HepG2 (cell line): ENCODE data around the gene IARS2.

Experiments
- ERF ChIP-seq: IDR thresholded peaks from 2 replicates; pipeline ENCODE4 v1.6.1; 2018; ENCODE audit warnings: missing biosample characterization, missing genetic modification reagents
- GLI4 ChIP-seq: sonication (generic); formaldehyde crosslinking; IDR thresholded peaks from 2 replicates; pipeline ENCODE4 v1.5.1; 2020; ENCODE audit warnings: missing genetic modification reagents, mild to moderate bottlenecking, moderate library complexity, borderline replicate concordance
- JUN ChIP-seq: sonication (generic); formaldehyde crosslinking; IDR thresholded peaks from 2 replicates; pipeline ENCODE4 v1.4.0; 2020; ENCODE audit warnings: mild to moderate bottlenecking, missing genetic modification reagents
- POLR2A ChIP-seq, 2 experiments: IDR thresholded peaks; 2 replicates each; pipeline ENCODE4 v1.6.1; 2011; ENCODE audit warnings: low read depth in 2 of 2, low read length in 2 of 2, mild to moderate bottlenecking in 1 of 2, moderate library complexity in 1 of 2; ENCODE audit not compliant: insufficient read depth in 1 of 2
- ZFP37 ChIP-seq: sonication (generic); formaldehyde crosslinking; IDR thresholded peaks from 2 replicates; pipeline ENCODE4 v1.4.0; 2020; ENCODE audit warnings: missing genetic modification reagents, borderline replicate concordance
- ZNF232 ChIP-seq: sonication (generic); formaldehyde crosslinking; IDR thresholded peaks from 2 replicates; pipeline ENCODE4 v1.4.0; 2020; ENCODE audit warnings: missing genetic modification reagents, borderline replicate concordance
- ZNF274 ChIP-seq: sonication (generic); formaldehyde crosslinking; IDR thresholded peaks from 2 replicates; pipeline ENCODE4 v1.5.1; 2020; ENCODE audit warnings: mild to moderate bottlenecking, missing genetic modification reagents
- ZNF431 ChIP-seq: sonication (generic); formaldehyde crosslinking; IDR thresholded peaks from 2 replicates; pipeline ENCODE4 v1.9.0; 2022; ENCODE audit warnings: missing genetic modification reagents, low read depth, mild to moderate bottlenecking, borderline replicate concordance
- TF ChIP-seq, protein P1 (sequence below): sonication (generic); formaldehyde crosslinking; IDR thresholded peaks from 2 replicates; pipeline ENCODE4 v1.5.0; 2020; ENCODE audit warnings: mild to moderate bottlenecking, missing genetic modification reagents, moderate library complexity

DNA sequence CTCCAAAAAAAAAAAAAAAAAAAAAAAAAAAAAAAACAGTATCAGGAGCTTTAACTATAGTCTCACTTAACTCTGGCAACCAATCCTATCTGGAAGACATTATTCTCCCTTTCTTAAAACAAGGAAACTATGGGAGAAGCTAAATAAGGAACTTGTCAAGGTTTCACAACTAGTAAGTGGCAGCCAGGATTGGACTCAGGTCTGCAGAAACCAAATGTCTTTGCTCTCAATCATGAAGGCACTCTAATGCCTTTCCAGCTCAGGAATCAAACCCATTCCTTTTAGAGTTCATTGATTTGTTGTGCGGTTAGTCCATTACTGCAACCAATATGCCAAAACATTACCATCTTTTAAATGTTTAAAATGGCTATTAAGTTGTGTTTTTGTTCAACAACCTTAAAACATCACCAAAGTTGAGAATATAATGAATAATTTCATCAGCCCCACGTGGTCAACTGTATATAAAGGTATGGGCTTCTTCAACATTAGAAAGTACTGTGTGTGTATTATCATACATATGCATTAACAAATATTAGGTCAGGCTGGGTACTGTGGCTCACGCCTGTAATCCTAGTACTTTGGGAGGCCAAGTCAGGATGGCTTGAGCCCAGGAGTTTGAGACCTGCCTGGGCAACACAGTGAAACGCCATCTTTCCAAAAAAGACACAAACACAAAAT lies 49.1 kb upstream of the IARS2 start:
- TF ChIP-seq POLR2A (IDR thresholded peaks at IDR 0.05; ENCODE audit: insufficient read depth in 1 of 2, low read depth in 2 of 2, low read length in 2 of 2) (no peak), JUN (CRISPR knock-in tag) (no peak), ZNF431 (CRISPR knock-in tag) (no peak), ZFP37 (no peak), GLI4 (CRISPR knock-in tag) (no peak), ERF (CRISPR knock-in tag) (no peak), ZNF274 (no peak), ZNF232 (CRISPR knock-in tag) (no peak)
- TF ChIP-seq, protein P1, sequence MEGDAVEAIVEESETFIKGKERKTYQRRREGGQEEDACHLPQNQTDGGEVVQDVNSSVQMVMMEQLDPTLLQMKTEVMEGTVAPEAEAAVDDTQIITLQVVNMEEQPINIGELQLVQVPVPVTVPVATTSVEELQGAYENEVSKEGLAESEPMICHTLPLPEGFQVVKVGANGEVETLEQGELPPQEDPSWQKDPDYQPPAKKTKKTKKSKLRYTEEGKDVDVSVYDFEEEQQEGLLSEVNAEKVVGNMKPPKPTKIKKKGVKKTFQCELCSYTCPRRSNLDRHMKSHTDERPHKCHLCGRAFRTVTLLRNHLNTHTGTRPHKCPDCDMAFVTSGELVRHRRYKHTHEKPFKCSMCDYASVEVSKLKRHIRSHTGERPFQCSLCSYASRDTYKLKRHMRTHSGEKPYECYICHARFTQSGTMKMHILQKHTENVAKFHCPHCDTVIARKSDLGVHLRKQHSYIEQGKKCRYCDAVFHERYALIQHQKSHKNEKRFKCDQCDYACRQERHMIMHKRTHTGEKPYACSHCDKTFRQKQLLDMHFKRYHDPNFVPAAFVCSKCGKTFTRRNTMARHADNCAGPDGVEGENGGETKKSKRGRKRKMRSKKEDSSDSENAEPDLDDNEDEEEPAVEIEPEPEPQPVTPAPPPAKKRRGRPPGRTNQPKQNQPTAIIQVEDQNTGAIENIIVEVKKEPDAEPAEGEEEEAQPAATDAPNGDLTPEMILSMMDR (CRISPR knock-in tag), result no peak
